Stimulated activated memory B cell treated with anti-CD40 and anti-IgM and Interleukin-4, amounts not matched to agents 10 μg/mL and 1 μg/mL and 100 μg/mL, for 72 hours (primary cell): ENCODE measurements around the gene GNG13.

Experiments
- ATAC-seq: fragments of 150-1000 bp; cut with Tn5 transposase; 2 replicates; pipeline ENCODE4 v1.10.0; 2021
- H3K27ac Mint-ChIP-seq: one replicate; pipeline ENCODE4 v1.8.0; 2022; ENCODE audit warnings: mild to moderate bottlenecking, mixed read lengths
- H3K27me3 Mint-ChIP-seq: one replicate; pipeline ENCODE4 v1.8.0; 2022; ENCODE audit warnings: mixed read lengths
- H3K36me3 Mint-ChIP-seq: one replicate; pipeline ENCODE4 v1.8.0; 2022; ENCODE audit warnings: mixed read lengths
- H3K4me1 Mint-ChIP-seq: one replicate; pipeline ENCODE4 v1.8.0; 2022; ENCODE audit warnings: mixed read lengths
- H3K4me3 Mint-ChIP-seq: one replicate; pipeline ENCODE4 v1.8.0; 2022; ENCODE audit warnings: mild to moderate bottlenecking, moderate library complexity, mixed read lengths
- H3K9me3 Mint-ChIP-seq: one replicate; pipeline ENCODE4 v1.8.0; 2022; ENCODE audit warnings: mixed read lengths

GNG13 gene

DNA sequence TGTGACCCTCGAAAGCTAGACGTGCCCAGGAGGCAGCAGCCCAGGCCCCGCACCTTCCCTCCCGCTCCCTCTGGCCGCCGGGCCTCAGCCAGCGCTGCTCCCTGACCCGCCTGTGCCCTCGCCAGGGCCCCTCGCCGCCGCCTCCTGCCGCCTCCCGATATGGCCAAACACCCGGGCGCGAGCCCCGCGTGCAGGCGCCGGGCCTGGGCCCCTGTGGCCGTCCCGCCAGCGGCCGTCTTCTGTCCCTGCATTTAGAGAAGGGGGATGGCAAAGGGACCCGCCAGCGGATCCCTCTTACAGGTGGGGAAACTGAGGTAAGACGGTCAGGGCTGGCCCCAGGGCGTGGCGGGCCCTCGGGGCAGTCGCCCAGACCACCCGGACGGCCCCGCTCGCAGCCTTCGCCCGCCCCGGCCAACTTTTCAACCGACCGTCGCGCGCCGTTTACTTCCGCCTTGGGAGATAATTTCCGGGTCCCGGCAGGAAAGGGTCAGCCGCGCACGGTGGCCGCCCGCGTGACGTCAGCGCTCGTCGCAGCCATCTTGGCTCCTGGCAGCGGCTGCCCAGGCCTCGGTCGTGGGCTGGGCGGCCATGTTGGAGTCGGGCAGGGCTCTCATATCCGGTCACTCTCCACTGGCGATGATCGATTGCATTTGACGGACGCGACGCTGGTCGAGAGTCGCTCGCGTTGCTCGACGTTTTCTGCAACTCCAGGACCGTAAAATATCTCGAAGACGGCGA is 7.0 kb upstream of the GNG13 start:
- H3K27ac Mint-ChIP-seq = peak overlapping the region; percentile 91
- H3K27me3 Mint-ChIP-seq = peaks cover 59% of the 10 kb centered on the region
- peaks cover 3% of the 10 kb centered on the region for H3K9me3 Mint-ChIP-seq
- peak; percentile 95 for ATAC-seq
- H3K4me3 Mint-ChIP-seq = peak overlapping the region; percentile 89
- peaks cover 6% of the 10 kb centered on the region for H3K36me3 Mint-ChIP-seq
- peaks cover 16% of the 10 kb centered on the region for H3K4me1 Mint-ChIP-seq

DNA sequence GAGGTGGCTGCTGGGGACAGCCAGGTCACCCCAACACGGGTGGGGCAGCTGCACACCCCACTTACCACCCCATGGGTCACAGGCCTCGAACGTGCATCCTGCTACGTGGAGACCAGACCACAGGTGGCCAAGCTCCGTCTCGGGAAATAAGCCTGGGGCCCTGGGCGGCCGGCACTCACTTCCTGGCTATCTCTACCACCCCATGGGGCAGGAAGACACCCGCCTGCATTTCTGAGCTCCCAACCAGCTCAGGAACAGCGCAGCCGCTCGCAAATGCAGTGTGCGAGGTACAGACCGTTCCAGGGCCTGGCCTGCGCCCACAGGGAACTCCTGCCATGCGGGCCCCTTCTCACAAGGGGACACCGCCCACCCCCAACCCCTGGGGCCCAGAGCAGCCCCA is 4.9 kb upstream of the GNG13 start:
- Mint-ChIP-seq H3K4me1 (peaks cover 11% of the 10 kb centered on the region), H3K9me3 (no peaks in the 10 kb centered on the region), H3K27ac (no peak overlapping the region), H3K4me3 (no peak overlapping the region), H3K36me3 (no peaks in the 10 kb centered on the region), H3K27me3 (peaks cover 47% of the 10 kb centered on the region)
- ATAC-seq = no peak

DNA sequence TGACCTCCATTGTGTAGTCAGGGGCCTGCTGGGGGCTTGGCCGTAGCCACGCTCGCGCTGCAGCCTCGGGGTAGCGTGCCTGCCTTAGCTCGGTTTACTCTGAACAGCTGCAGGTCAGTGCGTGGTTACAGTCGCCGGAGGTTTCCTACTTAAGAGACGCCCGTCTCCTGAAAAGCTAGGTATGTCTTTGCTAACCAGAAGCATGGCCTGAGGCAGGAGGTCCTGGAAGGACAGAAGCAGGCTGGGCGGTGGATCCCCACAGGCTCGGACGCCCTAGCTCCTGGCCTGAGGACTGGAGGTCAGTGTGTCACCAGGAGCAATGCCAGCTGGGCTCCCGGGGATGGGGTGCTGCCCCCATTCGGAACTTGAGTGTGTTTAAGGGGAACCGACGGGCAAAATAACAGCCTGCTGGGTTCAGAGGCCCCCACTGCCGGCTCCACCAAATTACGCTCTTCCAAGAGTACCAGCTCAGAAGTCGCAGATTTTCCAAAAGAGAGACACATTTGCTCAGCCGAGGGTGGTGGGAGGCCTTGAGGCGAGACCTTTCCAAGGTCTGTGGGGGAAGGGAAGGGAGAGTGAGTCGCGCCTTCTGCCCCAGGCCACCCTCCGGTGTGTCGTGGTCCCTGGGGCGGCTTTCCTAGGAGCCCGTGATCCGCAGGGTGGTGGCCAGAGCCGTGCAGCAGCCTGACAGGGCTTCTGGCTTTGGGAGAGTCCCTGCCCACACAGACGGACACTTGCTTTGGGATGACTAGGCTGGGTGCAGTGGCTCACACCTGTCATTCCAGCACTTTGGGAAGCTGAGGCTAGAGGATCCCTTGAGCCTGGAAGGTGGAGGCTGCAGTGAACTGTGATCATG is 3.9 kb upstream of the GNG13 start:
- Mint-ChIP-seq H3K36me3 (no peaks in the 10 kb centered on the region), H3K4me3 (no peak overlapping the region), H3K27me3 (peaks cover 36% of the 10 kb centered on the region), H3K27ac (no peak overlapping the region), H3K9me3 (no peaks in the 10 kb centered on the region), H3K4me1 (peaks cover 11% of the 10 kb centered on the region)
- no peak for ATAC-seq

DNA sequence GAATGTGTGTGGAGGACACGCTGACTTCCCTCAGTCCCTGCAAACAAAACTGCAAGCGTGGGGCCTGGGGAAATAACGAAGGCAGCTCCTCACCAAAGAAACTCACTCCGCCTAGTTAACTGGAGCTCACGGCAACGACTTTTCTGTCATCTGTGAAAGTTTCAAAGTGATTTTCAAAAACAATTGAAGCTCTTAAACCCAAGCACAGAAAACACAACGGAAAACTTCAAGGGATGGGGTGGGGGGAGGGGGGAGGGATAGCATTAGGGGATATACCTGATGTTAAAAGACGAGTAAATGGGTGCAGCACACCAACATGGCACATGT is 3.2 kb upstream of the GNG13 start:
- H3K9me3 Mint-ChIP-seq = no peaks in the 10 kb centered on the region
- H3K36me3 Mint-ChIP-seq = peaks cover under 1% of the 10 kb centered on the region
- no peak overlapping the region for H3K27ac Mint-ChIP-seq
- H3K4me1 Mint-ChIP-seq = peaks cover 15% of the 10 kb centered on the region
- no peak for ATAC-seq
- peaks cover 33% of the 10 kb centered on the region for H3K27me3 Mint-ChIP-seq
- no peak overlapping the region for H3K4me3 Mint-ChIP-seq

DNA sequence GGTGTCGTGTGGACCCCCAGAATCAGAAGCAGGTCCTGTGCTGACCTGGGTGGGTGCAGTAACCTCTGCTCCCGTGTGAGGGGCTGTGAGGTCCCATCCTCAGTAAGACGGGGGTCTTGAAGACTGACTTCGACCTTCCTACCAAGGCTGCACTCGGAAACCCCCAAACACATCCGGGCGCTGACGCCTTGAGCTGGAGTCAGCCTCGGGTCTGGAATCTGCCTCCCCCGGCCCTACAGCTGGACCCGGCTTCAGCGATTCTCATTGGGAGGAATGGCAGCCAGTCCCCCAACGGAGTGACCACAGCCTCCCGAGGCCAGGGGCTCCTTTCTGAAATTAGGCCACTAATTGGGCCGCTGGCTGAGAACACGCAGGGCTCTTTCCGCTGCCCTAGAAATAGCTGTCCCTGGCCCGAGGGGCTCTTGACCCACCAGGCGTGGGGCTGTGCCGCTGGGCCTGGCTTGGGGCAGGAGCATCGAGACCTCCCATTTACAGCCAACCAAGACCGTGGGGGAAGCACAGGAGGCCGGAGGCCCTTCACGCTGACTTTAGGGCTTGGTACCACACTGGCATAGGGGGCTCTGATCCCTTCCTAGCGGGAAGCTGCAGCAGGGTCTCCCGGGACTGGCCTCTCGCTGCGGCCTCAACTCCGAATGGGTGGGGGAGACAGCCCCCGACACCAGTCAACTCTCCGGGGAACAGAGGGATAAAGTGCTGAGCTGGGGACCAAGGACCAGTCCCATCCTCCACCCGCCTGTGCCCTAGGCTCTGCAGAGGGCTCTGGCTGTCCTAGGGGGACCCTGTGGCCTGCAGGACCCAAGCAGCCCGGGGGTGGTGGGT is 2.6 kb upstream of the GNG13 start:
- no peak overlapping the region for H3K4me3 Mint-ChIP-seq
- H3K36me3 Mint-ChIP-seq = peaks cover 6% of the 10 kb centered on the region
- H3K27ac Mint-ChIP-seq = no peak overlapping the region
- H3K4me1 Mint-ChIP-seq = peaks cover 16% of the 10 kb centered on the region
- ATAC-seq = no peak
- H3K27me3 Mint-ChIP-seq = peaks cover 34% of the 10 kb centered on the region
- no peaks in the 10 kb centered on the region for H3K9me3 Mint-ChIP-seq

DNA sequence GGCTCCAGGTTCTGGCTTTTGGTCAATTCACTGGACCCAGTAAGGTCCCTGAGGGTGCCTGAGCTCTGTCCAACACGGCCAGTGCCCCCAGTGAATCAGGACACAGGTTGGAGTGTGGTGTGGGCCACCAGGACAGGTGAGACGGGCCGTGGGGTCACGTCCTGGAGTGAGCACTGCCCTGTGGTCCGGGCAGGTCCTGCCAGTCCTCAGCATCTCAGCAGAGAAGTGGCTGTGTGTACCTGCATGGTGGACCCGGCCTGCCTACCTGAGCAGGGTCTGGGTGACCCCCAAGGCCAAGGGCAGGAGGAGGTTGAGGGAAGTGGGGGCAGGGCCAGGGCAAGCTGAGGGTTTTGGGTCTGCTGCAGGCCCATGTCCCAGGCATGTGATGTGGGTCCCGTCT is 1.9 kb upstream of the GNG13 start:
- no peak overlapping the region for H3K27ac Mint-ChIP-seq
- no peak overlapping the region for H3K4me3 Mint-ChIP-seq
- no peak for ATAC-seq
- H3K27me3 Mint-ChIP-seq = peaks cover 41% of the 10 kb centered on the region
- peaks cover 13% of the 10 kb centered on the region for H3K36me3 Mint-ChIP-seq
- H3K4me1 Mint-ChIP-seq = peaks cover 14% of the 10 kb centered on the region
- no peaks in the 10 kb centered on the region for H3K9me3 Mint-ChIP-seq

DNA sequence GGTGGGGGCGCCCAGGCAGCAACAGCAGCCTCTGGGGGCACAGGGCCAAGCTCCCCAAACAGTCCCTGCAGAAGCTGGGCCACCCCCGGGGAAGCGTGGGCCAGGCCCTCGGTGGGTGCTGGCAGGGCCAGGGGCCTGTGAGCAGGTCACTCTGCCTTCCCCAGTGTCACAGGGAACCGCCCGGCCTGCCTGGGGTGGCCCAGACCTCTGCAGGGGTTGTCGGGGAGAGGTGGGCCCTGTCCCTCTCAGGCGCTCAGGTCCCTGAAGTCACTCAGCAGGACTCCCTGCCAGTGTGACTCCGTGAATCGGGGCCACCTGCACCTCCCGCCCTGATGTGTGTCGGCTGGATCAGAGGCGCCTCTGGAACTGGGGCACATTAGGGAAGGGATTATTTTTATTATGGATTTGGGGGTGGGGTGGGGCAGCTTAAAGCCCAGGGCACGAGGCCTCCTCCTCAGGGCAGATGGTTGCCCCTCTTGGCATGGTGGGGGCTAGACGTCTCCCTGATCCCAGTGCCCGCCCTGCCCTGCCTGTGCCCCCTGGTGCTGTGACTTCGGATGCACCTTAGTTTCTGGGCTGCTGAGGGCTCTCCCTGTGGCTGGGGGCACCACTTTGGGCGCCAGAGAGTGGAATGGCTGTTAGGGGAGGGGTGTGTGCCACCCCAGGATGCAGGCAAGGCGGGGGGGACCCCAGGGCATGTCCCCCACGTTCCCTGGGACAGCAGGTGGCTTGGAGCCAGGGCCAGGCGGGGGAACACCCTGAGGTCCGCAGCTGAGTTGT is 1.2 kb upstream of the GNG13 start:
- peaks cover 48% of the 10 kb centered on the region for H3K27me3 Mint-ChIP-seq
- peaks cover 20% of the 10 kb centered on the region for H3K36me3 Mint-ChIP-seq
- H3K4me3 Mint-ChIP-seq = no peak overlapping the region
- no peaks in the 10 kb centered on the region for H3K9me3 Mint-ChIP-seq
- peaks cover 14% of the 10 kb centered on the region for H3K4me1 Mint-ChIP-seq
- no peak overlapping the region for H3K27ac Mint-ChIP-seq
- ATAC-seq = no peak

DNA sequence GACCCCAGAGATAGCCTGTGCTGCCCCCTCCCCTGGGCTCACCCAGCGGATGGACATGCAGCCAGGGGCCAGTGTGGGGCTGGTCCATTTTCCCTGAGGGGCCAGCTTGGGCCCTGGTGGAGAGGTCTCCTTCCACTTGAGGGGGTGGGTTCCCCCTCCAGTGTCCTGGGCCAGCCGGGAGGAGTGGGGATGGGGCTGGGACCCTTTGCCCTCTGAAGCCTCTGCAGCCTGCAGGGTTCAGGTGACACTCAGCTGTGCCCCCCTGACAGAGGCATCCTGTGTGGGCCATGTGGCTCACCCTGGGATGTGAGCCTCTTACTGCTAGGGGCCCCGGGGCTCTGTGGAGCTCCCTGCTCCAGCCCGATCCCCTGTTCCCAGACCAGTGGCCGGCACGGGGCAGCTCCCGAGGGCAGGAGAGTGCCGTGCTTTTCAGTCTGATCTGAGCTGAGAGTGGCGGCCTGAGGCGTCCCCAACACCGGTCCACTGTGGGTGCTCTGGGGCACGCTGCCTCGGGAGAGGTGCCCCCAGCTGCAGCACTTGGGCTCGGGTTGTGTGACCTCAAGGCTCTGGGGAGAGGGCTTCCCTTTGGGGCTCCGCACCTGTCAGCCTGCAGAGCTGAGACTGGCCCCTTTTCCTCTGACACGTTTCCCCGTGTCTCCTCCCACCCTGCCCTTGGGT is 439 bp upstream of the GNG13 start:
- ATAC-seq = no peak
- H3K4me3 Mint-ChIP-seq = no peak overlapping the region
- H3K27ac Mint-ChIP-seq = no peak overlapping the region
- no peaks in the 10 kb centered on the region for H3K9me3 Mint-ChIP-seq
- H3K4me1 Mint-ChIP-seq = peaks cover 15% of the 10 kb centered on the region
- peaks cover 56% of the 10 kb centered on the region for H3K27me3 Mint-ChIP-seq
- H3K36me3 Mint-ChIP-seq = peaks cover 26% of the 10 kb centered on the region

DNA sequence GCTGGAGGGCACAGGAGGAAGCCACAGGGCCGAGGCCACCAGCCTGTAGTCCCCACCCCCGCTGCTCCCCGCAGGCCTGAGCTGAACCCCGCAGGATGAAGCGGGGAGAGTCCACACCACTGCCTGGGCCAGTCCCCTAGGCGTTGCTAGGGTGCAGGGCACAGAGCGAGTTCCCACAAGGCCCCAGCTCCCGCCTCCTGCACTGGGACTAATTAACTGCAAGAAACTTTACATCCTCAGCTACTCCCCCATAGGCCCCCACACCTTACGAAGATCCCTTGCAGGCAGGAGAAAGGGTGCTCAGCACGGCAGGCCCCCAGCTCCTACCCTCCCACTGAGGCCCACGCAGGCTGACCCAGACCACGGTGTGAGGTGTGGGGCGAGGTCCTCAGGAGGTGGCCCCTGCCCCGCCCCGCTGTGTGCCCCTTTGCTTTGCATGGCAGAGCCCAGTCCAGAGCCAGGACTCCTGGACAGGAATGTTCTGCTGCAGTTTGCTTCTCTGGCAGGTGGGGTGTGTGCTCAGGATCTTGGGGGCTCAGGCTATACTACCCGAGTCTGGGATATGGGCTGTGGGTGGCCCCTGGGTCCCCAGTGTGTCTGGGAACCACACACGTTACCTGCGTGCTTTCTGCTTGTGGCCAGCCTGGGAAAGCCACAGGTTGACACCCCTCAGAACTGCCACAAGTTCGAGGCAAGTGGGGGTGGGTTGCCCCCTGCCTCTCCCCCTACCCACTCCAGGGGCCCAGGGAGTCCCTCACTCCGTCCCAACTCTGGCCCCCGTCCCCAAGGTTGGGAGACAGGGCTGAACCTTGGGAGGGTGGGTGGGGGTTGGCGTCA is 1.2 kb downstream of the GNG13 start:
- Mint-ChIP-seq H3K4me1 (peaks cover 20% of the 10 kb centered on the region), H3K27ac (no peak overlapping the region), H3K4me3 (no peak overlapping the region), H3K36me3 (peaks cover 30% of the 10 kb centered on the region), H3K27me3 (peaks cover 54% of the 10 kb centered on the region), H3K9me3 (no peaks in the 10 kb centered on the region)
- no peak for ATAC-seq

DNA sequence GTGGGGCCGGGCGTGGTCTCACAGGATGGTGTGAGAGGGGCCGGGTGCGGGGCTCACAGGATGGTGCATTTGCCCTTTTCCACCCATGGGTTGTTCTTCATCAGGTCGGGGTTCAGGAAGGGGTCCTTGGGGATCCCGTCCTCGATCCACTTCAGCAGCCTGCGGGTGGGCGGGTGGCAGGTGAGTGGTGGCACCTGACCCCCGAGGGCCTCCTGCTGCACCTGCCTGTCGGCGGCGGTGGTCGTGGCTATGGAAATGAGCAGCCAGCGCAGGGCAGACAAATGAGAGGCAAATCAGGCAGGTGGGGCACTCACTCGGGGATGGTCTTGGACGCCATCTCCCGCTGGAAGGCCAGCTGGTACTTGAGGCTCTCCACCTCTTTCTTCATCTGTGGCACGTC is 1.9 kb downstream of the GNG13 start:
- Mint-ChIP-seq H3K4me1 (peaks cover 20% of the 10 kb centered on the region), H3K27me3 (peaks cover 49% of the 10 kb centered on the region), H3K4me3 (no peak overlapping the region), H3K9me3 (no peaks in the 10 kb centered on the region), H3K27ac (no peak overlapping the region), H3K36me3 (peaks cover 35% of the 10 kb centered on the region)
- ATAC-seq = no peak

DNA sequence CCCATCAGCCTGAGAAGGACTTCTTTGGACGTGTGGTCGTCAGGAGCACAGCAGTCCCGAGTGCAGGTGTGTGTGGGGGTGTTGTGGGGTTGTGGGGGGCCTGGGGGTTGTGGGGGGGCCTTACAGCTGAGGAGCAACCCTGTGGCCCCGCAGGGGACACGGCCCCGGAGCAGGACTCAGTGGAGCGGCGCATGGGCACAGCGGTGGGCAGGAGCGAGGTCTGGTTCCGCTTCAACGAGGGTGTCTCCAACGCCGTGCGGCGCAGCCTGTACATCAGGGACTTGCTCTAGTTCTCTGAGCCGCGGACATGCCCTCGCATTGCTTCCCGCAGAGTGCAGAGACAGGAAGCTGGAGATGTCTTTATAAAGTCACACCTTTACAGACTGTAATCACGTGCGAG is 2.8 kb downstream of the GNG13 start:
- no peak overlapping the region for H3K27ac Mint-ChIP-seq

DNA sequence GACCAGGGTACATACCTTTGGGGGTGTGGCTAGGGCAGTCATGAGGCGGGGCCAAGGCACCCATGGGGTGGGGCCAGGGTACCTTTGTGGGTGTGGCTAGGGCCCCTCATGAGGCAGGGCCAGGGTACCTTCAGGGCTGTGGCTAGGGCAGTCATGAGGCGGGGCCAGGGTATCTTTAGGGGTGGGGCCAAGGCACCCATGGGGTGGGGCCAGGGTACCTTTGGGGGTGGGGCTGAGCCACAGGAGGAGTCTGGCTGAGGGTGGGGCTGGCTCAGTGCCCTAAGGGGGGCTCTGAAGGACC is 3.5 kb downstream of the GNG13 start:
- Mint-ChIP-seq H3K9me3 (no peaks in the 10 kb centered on the region), H3K27ac (no peak overlapping the region), H3K4me3 (no peak overlapping the region), H3K27me3 (peaks cover 42% of the 10 kb centered on the region), H3K4me1 (peaks cover 20% of the 10 kb centered on the region), H3K36me3 (peaks cover 38% of the 10 kb centered on the region)
- ATAC-seq = no peak

More for the DNA sequence above, 2.8 kb downstream of the GNG13 start:
- peaks cover 20% of the 10 kb centered on the region for H3K4me1 Mint-ChIP-seq
- H3K9me3 Mint-ChIP-seq = no peaks in the 10 kb centered on the region
- ATAC-seq = no peak
- H3K36me3 Mint-ChIP-seq = peaks cover 38% of the 10 kb centered on the region
- H3K4me3 Mint-ChIP-seq = no peak overlapping the region
- H3K27me3 Mint-ChIP-seq = peaks cover 42% of the 10 kb centered on the region

DNA sequence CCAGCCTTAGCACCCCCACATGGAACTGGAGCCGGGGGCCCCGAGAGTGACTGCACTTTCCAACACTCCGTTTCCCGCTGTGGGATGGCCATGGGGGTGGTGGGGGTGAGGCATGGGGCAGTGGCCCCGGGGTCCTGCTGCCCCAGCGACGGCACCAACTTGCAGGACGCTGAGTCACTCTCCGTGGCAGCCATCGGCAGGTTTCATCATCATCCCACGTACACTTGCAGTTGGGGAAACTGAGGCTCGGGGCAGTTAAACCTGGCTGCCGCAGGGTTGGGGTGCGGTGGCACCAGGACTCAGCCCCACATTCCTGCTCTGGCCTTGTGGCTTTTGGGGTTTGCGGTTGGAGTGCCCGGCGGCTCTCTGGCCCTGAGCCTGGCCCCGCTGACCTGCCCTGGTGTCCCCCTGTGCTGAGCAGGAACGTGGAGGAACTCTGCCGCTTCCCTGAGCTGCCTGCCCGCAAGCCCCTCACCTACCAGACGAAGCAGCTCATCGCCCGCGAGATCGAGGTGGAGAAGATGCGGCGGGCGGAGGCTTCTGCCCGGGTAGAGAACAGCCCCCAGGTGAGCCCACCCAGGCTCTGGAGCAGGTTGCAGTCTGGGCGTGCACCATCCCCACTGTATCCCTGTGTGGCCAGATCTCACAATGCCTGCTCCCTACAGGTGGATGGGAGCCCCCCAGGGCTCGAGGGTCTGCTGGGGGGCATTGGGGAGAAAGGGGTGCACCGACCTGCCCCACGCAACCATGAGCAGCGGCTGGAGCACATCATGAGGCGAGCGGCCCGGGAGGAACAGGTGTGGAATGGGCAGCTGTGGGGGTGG is 4.0 kb downstream of the GNG13 start:
- no peak for ATAC-seq
- Mint-ChIP-seq H3K27me3 (peaks cover 42% of the 10 kb centered on the region), H3K36me3 (peaks cover 42% of the 10 kb centered on the region), H3K4me3 (no peak overlapping the region), H3K4me1 (peaks cover 22% of the 10 kb centered on the region), H3K9me3 (no peaks in the 10 kb centered on the region), H3K27ac (peak overlapping the region; percentile 48)
